Thoracic aorta (tissue), 2 donors: Measurements from ENCODE around the gene EMB. TPM values are rescaled to one million over a fixed set of nuclear protein-coding genes. Genes with fewer than 3 reads are reported as not detected.
"Not testable (repeated sequence)": the region's sequence is repeated elsewhere in the genome, so short reads cannot be mapped to it uniquely, and the experiment has no call there.

Experiments
- ATAC-seq: fragments of 150-250 bp; one replicate; pipeline ENCODE4 v1.8.0; 2017; ENCODE audit warnings: low read depth; ENCODE audit not compliant: insufficient number of reproducible peaks, low FRiP score
- DNase-seq: peaks from one replicate; pipeline ENCODE4 v3.0.0-alpha.2; 2020; ENCODE audit warnings: low spot score
- H3K27ac ChIP-seq, 2 donors: fragments of 200-600 bp; sonication (generic); 1 replicate in 1 of 2; 2 replicates in 1 of 2; pipeline ENCODE4 v1.5.1; 2016; ENCODE audit warnings: mild to moderate bottlenecking in 2 of 2, moderate library complexity in 2 of 2
- H3K27me3 ChIP-seq: fragments of 200-600 bp; sonication (generic); replicated peaks from 2 replicates; pipeline ENCODE4 v1.6.0; 2016; ENCODE audit warnings: mild to moderate bottlenecking; ENCODE audit not compliant: insufficient read depth
- H3K36me3 ChIP-seq: fragments of 200-600 bp; sonication (generic); one replicate; pipeline ENCODE4 v1.5.1; 2016
- H3K4me1 ChIP-seq, 2 donors: fragments of 200-600 bp; sonication (generic); 1 replicate in 1 of 2; 2 replicates in 1 of 2; pipeline versions ENCODE4 v1.5.1 to v1.6.0; 2016; ENCODE audit warnings: low read depth in 2 of 2, mild to moderate bottlenecking in 1 of 2; ENCODE audit not compliant: control insufficient read depth in 1 of 2
- H3K4me3 ChIP-seq: fragments of 200-600 bp; sonication (generic); 2 replicates; pipeline ENCODE4 v1.5.1; 2016; ENCODE audit warnings: mild to moderate bottlenecking
- H3K9me3 ChIP-seq: fragments of 200-600 bp; sonication (generic); 2 replicates; pipeline ENCODE4 v1.5.1; 2016
- CTCF ChIP-seq: fragments of 200-600 bp; sonication (generic); IDR thresholded peaks from one replicate; pipeline ENCODE4 v1.5.1; 2019; ENCODE audit warnings: antibody characterized with exemption
- total RNA-seq, 2 donors: library from RNA; depleted of rRNA; stranded (reverse); fragments of >200 nt; gene quantifications; one replicate each; pipeline versions ENCODE4 v1.1.0 to v1.2.3, GENCODE V29; 2016

The EMB gene
- total RNA-seq, 2 donors from 2014 or later: 20.8 to 23.1 TPM

- TF ChIP-seq CTCF: no peak
- Histone ChIP-seq H3K9me3 (no peaks in the 10 kb centered on the region), H3K4me1 (no peaks in the 10 kb centered on the region), H3K27me3 (no peaks in the 10 kb centered on the region), H3K27ac (no peak overlapping the region), H3K4me3 (peak overlapping the region; percentile 76), H3K36me3 (no peaks in the 10 kb centered on the region)
- no peak for DNase-seq
- ATAC-seq: no peak
Observed at GRCh38 chr5:50441493-50441955, 436 bp upstream of the EMB start.

GRCh38 chr5:50439221-50439620, 1.9 kb downstream of the EMB start:
- Histone ChIP-seq H3K27me3 (no peaks in the 10 kb centered on the region), H3K4me1 (no peaks in the 10 kb centered on the region), H3K4me3 (no peak overlapping the region), H3K27ac (no peak overlapping the region), H3K9me3 (no peaks in the 10 kb centered on the region), H3K36me3 (no peaks in the 10 kb centered on the region)
- no peak for DNase-seq
- ATAC-seq: no peak
- TF ChIP-seq CTCF: no peak

DNA sequence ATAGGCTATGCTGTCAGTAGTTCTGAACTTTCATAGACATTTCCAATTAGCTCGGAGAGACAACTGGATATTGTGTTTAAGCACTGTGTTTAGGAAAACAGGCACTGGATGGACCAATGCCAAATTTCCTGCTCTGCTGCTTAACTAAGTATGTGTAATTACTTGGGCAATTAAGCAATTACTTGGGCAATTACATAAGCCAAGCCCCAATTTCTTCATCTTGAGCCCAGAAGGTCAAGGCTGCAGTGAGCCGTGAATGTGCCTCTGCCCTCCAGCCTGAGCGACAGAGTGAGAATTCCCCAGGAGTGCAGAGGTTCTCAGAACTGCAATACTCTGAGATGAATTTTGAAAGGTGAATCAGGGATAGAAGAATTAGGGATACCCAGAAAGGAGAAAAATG, 3.0 kb downstream of the EMB start:
- H3K27me3 ChIP-seq, DNase-seq, H3K4me3 ChIP-seq, ATAC-seq, H3K4me1 ChIP-seq, H3K27ac ChIP-seq, H3K36me3 ChIP-seq, H3K9me3 ChIP-seq: not testable (repeated sequence)

DNA sequence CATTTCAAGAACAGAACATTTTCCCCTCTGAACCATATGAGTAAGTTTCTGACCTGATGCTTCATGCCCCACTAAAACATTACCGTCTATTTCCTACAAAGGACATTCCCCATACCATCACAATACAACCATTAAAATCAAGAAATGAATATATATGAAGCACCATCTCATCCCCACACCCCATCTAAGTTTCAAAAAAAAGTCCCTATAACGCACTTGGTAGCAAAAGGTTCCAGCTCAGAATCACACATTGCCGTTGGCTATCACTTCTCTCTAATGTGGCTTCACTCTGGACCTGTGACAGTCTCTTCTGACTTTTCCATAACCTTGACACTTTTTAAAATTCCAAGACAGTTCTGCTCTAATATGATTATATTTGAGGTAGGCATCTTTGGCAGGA, 5.9 kb downstream of the EMB start:
- H3K27ac ChIP-seq: no peak overlapping the region
- H3K9me3 ChIP-seq: no peaks in the 10 kb centered on the region
- no peak overlapping the region for H3K4me3 ChIP-seq
- DNase-seq (no peak), ATAC-seq (no peak)
- no peaks in the 10 kb centered on the region for H3K36me3 ChIP-seq
- no peak for TF ChIP-seq CTCF
- H3K4me1 ChIP-seq: no peaks in the 10 kb centered on the region
- H3K27me3 ChIP-seq: no peaks in the 10 kb centered on the region

DNA sequence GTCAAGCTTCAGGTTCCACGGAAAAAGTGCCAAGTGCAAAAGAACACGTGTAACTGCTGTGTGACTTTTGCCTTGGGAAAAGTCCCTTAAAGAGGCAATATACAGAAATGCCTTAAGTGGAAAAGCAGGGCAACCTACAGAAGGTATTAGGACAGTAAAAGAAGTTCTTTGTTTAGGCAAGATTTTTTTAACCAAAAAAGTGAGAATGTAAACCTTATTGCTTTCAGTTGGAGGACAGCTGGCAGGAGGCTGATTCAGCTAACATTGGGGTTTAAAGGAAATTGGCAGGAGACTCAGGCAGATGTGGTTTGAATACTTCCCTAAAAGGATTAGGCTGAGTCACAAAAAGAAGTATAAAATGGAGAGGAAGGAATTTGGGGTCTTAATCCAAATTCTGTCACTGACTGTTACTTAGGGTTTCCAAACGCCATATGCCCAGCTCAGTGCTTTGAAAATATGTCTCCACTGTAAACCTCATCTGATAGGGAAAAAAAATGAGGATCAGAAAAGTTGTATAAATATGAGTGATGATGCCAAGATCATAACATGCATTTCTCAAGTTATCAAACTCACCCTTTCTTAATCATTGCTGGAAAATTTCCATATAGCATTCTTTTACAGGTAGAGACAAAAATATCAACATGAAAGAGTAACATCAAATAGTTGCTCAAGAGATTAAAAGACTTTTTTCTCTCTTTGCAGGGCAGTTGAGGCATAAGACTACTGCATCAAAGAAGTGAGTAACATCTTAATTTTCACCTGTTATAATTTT, 9.8 kb downstream of the EMB start:
- H3K27me3 ChIP-seq, H3K27ac ChIP-seq, H3K36me3 ChIP-seq, H3K4me1 ChIP-seq, ATAC-seq, H3K4me3 ChIP-seq, DNase-seq, H3K9me3 ChIP-seq: not testable (repeated sequence)

GRCh38 chr5:50423100-50423799, 17.8 kb downstream of the EMB start:
- not testable (repeated sequence) for ATAC-seq, H3K36me3 ChIP-seq, H3K4me1 ChIP-seq, H3K4me3 ChIP-seq, H3K27me3 ChIP-seq, DNase-seq, H3K9me3 ChIP-seq, H3K27ac ChIP-seq

DNA sequence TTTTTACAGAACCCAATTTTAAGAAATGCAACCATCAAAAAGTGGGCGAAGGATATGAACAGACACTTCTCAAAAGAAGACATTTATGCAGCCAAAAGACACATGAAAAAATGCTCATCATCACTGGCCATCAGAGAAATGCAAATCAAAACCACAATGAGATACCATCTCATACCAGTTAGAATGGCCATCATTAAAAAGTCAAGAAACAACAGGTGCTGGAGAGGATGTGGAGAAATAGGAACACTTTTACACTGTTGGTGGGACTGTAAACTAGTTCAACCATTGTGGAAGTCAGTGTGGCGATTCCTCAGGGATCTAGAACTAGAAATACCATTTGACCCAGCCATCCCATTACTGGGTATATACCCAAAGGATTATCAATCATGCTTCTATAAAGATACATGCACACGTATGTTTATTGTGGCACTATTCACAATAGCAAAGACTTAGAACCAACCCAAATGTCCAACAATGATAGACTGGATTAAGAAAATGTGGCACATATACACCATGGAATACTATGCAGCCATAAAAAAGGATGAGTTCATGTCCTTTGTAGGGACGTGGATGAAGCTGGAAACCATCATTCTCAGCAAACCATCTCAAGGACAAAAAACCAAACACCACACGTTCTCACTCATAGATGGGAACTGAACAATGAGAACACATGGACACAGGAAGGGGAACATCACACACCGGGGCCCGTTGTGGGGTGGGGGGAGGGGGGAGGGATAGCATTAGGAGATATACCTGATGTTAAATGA, 19.7 kb downstream of the EMB start:
- not testable (repeated sequence) for ATAC-seq, H3K27ac ChIP-seq, H3K9me3 ChIP-seq, DNase-seq, H3K4me3 ChIP-seq, H3K4me1 ChIP-seq, H3K36me3 ChIP-seq, H3K27me3 ChIP-seq
